ENCODE data around the gene ARF1.
A peak's percentile ranks its signal among the peaks of the same experiment; 100 is the strongest.

Gene ARF1

DNA sequence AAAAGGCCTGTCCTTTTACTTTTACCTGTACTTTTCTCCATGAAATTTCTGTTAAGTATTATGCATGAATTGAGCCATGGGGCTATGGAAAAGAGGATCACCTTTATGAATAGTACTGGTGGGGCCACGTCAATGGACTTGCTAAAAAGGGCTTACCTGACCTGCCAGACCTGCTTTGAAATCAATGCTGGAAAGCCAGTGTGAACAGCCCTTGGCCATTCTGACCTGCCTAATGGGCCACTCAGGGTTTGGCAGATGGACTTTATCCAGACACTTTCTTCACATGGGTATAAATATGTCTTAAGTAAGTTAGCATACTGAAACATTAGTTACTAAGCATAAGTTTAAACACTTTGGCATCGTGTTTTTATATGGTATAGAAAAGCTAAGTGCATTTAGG, 49.3 kb downstream of the ARF1 start:
- no peak for DNase-seq

DNA sequence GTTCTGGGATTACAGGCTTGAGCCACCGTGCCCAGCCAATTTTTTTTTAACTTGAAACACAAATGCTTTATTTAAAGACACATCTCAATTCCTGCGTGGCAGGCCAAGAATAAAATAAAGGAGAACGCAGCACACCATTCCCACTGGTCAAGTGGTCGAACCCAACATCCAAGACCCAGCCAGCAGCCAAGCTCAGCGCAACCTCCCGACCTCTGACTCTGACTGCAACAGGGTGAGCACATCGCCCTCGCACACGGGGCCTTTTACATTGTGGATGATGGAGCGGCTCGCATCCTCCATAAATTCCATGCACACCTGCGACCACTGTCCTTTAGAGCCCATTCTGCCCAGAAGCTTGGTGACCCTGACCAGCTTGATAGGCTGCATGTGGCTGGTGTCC, 52.1 kb downstream of the ARF1 start:
- no peak for DNase-seq

DNA sequence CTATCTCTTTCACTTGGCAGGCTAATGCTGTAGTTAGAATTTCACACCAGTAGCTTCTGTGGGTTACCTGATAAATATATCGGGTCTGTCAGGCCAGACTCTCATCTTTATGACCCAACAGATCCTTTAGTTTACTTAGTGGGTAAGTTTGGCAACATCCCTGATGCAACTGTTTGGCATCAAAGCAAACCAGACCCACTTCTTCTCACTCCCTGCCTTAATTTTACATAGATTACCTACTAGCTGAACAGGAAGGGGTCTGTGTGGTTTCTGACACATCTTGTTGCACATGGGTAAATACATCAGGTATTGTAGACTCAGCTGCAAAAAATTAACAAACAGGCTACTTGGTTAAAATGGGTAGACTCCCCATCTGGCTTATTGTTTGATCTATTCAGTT, 54.4 kb downstream of the ARF1 start:
- peak; percentile 23 for DNase-seq

DNA sequence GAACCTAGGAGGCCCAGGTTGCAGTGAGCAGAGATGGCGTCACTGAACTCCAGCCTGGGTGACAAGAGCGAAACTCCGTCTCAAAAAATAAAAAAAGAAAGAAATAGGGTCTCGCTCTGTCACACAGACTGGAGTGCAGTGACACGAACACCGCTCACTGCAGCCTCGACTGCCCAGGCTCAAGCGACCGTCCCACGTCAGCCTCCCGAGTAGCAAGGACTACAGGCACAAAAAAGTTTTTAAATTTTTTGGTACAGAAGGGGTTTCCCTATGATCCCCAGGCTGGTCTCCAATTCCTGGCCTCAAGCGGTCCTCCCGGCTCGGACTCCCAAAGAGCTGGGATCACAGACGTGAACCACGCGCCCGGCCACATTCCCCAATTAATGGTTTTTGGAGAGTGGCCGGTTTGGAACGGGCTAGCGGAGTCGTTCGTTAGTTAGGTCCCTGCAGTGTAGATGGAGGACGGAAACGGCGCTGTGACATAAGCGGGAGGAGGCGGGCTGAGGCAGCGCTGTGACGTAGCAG, 57.0 kb downstream of the ARF1 start:
- no peak for DNase-seq

DNA sequence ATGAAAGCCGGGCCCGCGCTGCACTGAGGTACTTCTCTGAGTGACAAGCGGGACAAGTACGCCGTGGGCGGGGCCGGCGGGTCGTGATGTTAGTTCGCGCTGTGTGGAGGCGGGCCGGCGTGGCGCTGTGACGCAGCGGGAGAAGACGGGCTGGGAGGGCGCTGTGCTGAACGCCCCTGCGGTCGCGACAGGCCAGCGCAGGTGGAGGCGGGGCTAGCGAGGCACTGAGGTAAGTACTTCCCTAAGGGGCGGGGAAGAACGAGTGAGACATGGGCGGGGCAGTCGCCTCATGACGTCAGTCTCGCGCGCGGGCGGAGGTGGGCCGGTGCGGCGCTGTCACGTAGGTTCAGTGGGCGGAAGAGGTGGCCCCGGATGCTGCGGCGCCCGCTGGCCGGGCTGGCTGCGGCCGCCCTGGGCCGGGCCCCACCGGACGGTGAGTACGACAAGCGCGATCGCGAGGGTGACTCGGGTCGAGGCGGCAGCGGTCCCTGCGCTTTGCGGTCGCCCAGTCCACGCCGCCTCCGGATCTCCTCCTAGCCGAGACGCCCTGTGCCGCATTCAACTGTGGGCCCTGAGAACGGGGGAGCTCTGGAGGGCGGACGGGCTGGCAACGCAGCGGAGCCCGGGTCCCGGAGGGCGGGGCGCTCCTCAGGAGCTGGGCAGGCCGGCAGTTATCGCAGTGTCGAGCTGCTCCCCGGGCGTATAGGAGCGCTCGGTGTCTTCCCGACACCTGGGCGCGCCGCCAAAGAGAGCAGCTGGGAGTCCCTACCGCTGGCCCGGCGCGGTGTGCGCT, 57.6 kb downstream of the ARF1 start, which contains the start of gene GUK1:
Gene GUK1, plus strand, starts transcription at position 349 of the 793 bp plus-strand sequence. Its CDS starts 24 bp downstream, at position 373.
- DNase-seq: peak; percentile 100

DNA sequence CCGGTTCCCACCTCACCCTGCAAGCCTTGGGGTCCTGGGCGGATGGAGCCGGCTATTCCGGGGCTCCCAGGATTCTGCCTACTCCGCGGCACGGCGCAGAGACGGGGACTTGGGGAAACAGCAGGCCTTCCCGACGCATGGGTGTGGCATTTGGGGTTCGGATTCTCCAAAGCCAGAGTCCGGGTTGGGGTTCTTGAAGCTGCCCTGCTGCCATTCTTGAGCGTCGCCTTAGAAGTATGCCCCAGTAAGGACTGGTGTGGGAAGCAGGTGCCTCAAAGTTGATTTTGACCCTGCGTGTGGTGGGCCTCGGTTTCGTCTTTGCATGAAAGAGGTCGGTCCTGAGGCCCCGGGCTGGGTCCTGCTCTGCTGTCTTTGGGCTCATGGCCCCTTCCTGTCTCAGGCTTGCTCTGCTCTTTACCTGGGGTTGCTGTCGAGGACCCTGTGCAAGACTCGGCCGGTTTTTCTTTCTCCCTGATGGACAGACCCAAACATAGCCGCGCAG, 58.3 kb downstream of the ARF1 start:
- no peak for DNase-seq

DNA sequence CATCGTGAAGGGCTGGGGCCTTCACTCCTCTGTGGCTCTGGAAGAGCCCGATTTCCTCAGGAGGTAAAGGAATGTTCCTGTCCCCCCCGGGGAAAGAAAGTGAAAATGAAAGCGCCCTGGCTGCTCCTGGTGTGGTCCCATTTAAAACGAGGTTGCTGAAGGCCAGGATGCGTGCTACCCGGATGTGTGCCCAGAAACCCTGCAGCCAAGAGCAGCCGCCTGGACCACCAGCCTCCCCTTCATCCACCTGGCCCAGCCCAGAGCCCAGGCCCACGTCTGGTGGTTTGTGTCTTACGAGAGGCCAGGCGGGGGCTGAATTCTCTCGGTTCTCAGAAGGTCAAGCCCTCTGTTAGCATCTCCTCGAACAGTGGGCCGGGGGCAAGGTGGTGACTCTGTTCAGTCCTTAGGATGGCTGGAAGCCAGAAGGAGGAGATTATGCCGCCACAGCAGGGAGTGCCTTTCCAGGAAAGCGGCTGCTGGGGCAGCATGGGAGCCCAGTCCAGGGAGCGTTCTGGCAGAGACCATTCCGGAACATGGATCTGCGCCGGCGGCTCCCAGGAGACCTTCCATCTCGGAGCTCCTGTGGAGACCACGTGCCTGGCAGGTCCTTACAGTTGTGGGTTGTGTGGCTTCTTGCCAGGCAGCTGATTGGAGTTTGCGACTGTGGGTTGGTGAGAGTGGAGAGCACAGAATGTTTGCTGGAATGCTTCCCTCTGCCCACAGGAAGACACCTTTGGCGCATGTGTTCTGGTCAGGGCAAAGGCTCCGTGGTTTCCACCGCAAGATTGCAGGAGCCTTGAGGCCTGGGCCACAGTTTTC, 58.9 kb downstream of the ARF1 start:
- peak; percentile 48 for DNase-seq

DNA sequence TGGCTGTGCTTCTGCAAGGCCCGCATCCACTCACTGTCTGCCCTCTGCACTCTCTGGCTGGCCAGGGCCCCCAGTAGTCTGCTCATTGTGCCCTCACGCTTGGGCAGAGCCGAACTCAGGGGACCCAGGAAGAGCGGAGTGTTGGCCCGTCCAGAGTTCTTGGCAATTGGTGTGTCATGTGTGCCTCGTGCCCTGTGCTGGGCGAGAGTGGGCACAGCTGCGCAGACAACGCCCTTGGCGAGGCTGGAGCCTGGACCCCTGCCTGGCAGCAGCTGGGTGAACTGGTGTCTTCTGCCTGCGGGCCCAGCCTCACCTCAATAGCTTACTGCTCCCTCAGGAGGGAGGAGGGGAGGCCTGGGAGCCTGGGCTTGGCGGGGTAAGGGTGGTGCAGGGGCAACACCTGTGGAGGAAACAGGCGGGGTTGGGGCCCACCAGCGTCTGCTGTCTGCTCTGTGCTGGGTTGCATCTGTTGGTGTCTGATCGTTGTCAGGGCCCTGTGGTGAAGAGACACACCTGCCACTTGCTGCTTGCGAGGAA, 59.7 kb downstream of the ARF1 start:
- no peak for DNase-seq

DNA sequence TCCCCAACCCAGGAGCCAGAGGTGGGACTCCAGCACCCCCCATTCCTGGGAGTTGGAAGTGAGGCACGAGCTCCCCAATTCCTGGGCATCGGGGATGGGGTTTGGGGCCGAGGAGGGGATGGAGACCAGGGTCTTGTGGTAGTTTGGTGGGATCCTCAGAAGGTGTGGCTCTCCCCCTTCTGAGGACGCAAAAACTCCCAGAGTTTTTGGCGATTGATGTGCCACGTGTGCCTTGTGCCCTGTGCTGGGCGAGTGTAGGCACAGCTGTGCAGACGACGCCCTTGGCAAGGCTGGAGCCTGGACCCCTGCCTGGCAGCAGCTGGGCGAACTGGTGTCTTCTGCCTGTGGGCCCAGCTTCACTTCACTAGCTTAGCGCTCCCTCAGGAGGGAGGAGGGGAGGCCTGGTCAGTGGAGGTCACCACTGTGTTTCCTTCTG, 60.2 kb downstream of the ARF1 start:
- DNase-seq: no peak

DNA sequence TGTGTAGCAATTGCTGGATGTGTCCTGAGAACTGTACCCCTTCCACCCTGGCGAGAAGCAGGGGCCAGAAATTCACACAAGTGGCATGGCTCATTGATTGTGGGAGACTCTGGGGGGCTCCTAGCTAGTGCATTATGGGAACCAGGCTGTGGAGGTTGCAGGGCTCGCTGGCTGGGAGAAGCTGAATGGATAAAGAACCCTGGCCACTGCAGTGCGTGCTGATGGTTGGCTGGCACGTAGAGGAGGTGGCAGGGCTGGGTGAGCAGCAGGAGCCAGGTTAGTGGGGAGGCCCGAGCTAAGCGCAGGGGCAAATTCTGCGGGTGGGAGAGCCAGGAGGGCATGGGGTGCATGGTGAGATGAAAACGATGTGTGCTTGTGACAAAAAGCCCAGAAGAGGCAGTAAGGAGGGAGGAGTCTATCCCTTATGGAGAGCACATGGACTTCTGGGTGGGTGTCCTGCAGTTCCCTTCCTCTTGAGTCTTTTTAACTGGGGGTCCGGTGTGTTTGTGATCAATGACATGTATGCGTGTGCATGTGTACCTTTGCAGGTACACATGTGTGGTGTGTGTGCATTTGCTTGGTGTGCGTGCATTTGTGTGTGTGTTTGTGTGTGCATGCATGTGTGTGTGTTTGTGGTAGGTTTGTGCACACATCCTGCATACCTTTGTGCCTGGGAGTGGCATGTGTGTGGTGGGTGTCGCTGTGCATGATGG, 61.1 kb downstream of the ARF1 start:
- DNase-seq: no peak

DNA sequence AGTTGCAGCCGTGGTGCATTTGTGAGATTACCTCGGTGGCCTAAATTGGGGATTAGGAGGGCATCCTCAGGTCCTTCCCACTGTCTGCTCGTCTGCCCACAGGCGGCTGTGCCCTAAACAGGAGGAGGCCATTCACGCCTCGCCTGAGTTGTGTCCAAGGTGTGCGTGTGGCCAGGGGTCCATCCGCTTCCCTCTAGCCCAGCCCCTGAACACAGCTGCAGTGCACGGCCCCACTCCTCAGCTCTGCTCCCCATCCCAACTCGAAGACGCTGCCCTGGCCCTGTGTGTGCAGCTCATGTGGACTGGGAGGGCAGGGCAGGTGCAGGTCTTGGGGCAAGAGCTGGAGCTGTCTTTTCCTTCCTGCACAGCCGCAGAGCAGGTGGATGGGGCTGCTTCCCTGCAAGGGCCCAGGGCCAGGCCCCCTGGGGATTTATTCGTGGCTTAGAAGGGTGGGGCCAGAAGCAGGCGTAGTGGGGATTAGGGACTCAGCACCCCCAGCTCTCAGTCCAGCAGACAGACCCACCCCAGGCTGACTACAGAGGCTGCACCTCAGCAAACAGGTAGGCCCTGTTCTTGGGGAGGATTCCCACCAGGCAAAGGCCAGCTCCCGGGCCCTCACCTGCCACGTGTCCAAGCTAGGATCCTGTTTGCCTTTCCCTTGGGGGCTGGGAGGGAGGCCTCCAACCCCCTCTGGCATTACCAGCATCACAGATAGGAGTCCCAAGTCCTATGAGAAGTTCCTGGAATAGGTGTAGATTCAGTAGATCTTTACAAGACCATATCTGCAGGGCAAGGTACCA, 61.9 kb downstream of the ARF1 start:
- DNase-seq: no peak

DNA sequence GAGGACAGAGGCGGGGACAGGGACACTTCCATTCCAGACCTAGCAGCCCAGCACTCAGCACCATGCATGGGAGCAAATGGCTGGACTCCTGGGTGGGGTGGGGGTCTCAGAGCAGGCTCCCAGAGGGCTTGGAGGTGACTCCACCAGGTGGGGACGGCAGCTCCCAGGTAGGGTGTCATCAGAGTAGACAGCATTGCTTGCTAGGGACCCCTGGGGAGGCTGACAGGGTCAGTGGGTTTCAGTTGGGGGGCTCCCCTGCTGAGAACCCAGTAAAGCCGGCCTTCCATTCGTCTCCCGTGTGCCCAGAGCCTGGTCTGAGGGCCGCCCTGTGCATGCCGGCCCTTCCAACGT, 62.5 kb downstream of the ARF1 start:
- DNase-seq: no peak

DNA sequence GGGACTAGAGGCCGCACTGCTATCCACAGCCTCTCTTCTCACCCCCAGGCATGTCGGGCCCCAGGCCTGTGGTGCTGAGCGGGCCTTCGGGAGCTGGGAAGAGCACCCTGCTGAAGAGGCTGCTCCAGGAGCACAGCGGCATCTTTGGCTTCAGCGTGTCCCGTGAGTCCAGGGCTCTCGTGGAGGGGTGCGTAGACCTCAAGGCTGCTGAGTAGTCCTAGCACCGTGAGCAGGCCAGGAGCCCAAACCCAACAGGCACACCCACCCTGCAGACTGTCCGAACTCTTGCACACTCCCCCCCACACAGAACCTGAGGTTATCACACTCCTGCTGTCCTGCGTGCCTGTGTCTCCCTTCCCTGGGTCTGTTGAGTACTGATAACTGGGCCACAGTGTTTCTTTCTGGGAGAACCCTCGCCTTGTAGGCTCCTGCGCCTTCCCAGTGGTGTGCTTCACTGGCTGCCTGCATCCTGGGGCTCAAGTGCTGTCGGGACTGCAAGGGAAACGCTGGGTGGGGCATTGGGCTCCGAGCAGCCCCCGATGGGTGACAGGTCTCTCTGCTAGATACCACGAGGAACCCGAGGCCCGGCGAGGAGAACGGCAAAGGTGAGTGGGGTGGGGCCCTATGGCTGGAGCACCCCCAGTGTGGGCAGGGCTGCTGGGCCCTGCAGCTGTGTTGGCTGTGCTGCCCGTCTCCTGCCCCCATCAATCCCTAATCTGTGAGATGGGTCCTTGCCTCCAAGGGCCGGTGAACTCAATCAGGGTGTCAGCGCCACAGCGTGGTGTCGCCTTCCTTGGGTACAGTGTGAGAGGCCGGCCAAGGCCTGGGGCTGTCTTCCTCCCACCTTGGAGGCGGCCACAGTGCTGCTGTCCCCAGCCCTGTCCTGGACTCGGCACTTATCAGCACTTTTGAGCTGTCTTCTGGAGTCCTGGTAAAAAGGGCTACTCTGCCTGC, 63.2 kb downstream of the ARF1 start:
- DNase-seq: no peak

DNA sequence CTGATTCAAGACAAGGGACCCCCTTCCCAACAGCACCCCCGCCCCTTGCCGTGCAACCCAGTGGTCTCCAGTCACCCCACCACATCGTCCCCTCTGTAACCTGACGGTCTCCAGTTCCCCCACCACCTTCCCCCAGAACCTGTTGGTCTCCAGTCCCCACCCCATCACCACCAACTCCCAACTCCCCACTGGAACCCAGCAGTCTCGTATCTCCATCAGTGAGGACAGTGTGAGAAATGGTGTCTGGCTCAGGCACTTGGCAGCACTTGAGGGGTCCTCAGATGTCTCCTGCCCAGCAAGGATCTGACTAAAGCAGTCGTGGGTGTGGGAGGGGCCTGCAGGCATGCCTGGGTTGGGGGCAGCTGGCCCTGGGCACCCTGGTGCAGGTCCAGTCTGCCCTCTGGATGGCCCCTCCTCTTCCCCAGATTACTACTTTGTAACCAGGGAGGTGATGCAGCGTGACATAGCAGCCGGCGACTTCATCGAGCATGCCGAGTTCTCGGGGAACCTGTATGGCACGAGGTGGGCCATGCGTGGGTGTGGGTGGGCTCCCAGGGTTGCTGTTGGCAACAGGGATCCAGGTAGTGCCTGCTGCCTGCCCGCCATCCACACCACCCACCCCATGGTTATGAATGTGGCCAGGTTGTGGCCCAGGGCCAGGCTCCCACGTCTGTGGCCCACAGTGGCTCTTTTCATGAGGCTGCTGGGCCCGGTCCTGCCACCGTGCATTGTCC, 64.1 kb downstream of the ARF1 start:
- DNase-seq: no peak

DNA sequence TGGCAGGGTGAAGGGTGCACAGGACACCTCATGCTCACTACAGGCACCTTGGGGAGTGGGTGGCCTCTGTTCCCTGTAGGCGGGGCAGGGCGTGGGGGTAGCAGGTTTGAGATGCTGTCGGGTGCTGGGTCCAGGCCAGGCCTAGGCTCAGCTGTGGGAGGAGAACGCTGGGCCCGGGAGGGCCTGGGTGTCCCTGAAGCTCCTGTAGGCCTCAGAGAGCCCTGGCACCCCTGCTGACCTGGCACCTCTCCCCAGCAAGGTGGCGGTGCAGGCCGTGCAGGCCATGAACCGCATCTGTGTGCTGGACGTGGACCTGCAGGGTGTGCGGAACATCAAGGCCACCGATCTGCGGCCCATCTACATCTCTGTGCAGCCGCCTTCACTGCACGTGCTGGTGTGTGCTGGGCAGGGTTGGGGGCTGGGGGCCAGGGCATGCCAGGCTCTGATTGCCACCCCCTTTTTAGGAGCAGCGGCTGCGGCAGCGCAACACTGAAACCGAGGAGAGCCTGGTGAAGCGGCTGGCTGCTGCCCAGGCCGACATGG, 64.7 kb downstream of the ARF1 start:
- DNase-seq: no peak

DNA sequence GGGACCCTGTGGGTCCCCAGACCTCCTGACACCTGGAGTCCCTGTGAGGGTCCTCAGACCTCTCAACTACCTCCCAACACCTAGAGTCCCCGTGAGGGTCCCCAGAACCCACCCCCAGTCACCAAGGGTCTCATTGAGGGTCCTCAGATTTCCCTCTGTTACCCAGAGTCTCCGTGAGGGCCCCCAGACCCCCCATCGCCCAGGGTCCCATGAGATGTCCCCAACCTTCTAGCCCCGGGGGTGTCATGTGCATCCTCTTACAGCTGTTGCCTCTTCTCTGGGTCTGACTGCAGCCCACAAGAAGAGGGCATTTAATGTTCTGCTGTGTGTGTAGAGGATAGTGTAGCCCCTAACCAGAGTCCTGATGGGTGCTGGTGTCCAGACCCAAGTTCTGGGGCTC, 65.3 kb downstream of the ARF1 start:
- no peak for DNase-seq

DNA sequence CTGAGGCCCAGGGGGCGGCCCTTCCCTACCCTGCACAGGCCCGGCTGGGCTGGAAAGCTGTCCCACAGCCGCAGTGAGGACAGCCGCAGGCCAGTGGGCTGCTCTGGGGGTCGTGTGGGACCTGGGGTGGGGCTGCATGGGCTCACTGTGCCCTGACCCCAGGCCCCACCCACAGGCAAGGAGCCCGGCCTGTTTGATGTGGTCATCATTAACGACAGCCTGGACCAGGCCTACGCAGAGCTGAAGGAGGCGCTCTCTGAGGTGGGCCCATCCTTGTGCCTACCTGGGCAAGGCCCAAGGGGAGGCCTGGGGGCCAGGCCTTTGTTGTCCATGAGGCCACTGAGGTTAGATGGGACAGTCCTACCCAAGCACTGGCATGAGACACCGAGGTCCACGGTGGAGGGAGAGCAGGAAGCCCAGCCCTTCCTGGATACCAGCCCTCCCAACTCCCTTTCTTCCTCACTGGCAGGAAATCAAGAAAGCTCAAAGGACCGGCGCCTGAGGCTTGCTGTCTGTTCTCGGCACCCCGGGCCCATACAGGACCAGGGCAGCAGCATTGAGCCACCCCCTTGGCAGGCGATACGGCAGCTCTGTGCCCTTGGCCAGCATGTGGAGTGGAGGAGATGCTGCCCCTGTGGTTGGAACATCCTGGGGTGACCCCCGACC, 65.8 kb downstream of the ARF1 start:
- no peak for DNase-seq
